CD4-positive, alpha-beta memory T cell (primary cell): ENCODE data around the gene ITPA. TPM values are rescaled to one million over a fixed set of nuclear protein-coding genes. Genes with fewer than 3 reads are reported as not detected.
A peak's percentile ranks its signal among the peaks of the same experiment; 100 is the strongest.
"Not testable (repeated sequence)": the region's sequence is repeated elsewhere in the genome, so short reads cannot be mapped to it uniquely, and the experiment has no call there.

Experiments used
- CTCF ChIA-PET: fragments of 350-600 bp; sonication (Branson Sonifier 250); formaldehyde crosslinking; loops from one replicate; lab custom pipeline; 2021; ENCODE audit warnings: inconsistent platforms; ENCODE audit not compliant: partially characterized antibody; lab: Charles Lee
- POLR2A ChIA-PET: fragments of 350-600 bp; sonication (Branson Sonifier 250); formaldehyde crosslinking; loops from one replicate; lab custom pipeline; 2021; ENCODE audit not compliant: partially characterized antibody; lab: Charles Lee
- DNase-seq, 5 donors: peaks; one replicate each; pipeline versions ENCODE4 v3.0.0 to v3.0.0-alpha.2; 2020 to 2022; ENCODE audit warnings: mixed read lengths in 1 of 5
- H3K27ac ChIP-seq: one replicate; pipeline ENCODE4 v1.7.0; 2013; ENCODE audit warnings: low read depth, low read length
- H3K27me3 ChIP-seq: 2 replicates; pipeline ENCODE4 v1.7.0; 2013; ENCODE audit warnings: mild to moderate bottlenecking, low read length, moderate library complexity; ENCODE audit not compliant: insufficient read depth
- H3K36me3 ChIP-seq: 2 replicates; pipeline ENCODE4 v1.7.0; 2013; ENCODE audit warnings: mild to moderate bottlenecking, low read length, moderate library complexity; ENCODE audit not compliant: insufficient read depth
- H3K4me1 ChIP-seq: 2 replicates; pipeline ENCODE4 v1.7.0; 2013; ENCODE audit warnings: mild to moderate bottlenecking, low read length, moderate library complexity; ENCODE audit not compliant: insufficient read depth
- H3K4me3 ChIP-seq, 2 donors: one replicate each; pipeline ENCODE4 v1.7.0; 2013; ENCODE audit warnings: low read length in 2 of 2, mild to moderate bottlenecking in 1 of 2
- H3K9me3 ChIP-seq, 2 donors: one replicate each; pipeline ENCODE4 v1.7.0; 2013; ENCODE audit warnings: low read length in 2 of 2, control low read depth in 1 of 2; ENCODE audit not compliant: control insufficient read depth in 1 of 2
- H3K27ac Mint-ChIP-seq, 7 donors: one replicate each; pipeline ENCODE4 v1.8.0; 2020 to 2021; ENCODE audit warnings: mixed read lengths in 7 of 7, mild to moderate bottlenecking in 6 of 7, inconsistent platforms in 3 of 7, moderate library complexity in 3 of 7
- H3K27me3 Mint-ChIP-seq, 2 donors: one replicate each; pipeline ENCODE4 v1.8.0; 2020 to 2021; ENCODE audit warnings: mixed read lengths in 2 of 2
- H3K36me3 Mint-ChIP-seq, 2 donors: one replicate each; pipeline ENCODE4 v1.8.0; 2020 to 2021; ENCODE audit warnings: mixed read lengths in 2 of 2, inconsistent platforms in 1 of 2, mild to moderate bottlenecking in 1 of 2
- H3K4me1 Mint-ChIP-seq, 4 donors: one replicate each; pipeline ENCODE4 v1.8.0; 2020 to 2021; ENCODE audit warnings: mixed read lengths in 4 of 4, mild to moderate bottlenecking in 1 of 4
- H3K4me3 Mint-ChIP-seq, 8 donors: one replicate each; pipeline ENCODE4 v1.8.0; 2020 to 2021; ENCODE audit warnings: mixed read lengths in 8 of 8, mild to moderate bottlenecking in 7 of 8, moderate library complexity in 6 of 8, inconsistent platforms in 3 of 8
- H3K9me3 Mint-ChIP-seq, 8 donors: one replicate each; pipeline ENCODE4 v1.8.0; 2020 to 2021; ENCODE audit warnings: mixed read lengths in 8 of 8, mild to moderate bottlenecking in 5 of 8, inconsistent platforms in 3 of 8, moderate library complexity in 1 of 8
- intact Hi-C: fragments of 100-400 bp; cut with micrococcal nuclease; formaldehyde crosslinking; loops from one replicate; pipeline ENCODE4 v1.15.1; 2023
- polyA plus RNA-seq, 2 donors: library from polyadenylated mRNA; unstranded; fragments of 300-500 nt; fragmentation: Illumina TruSeq; gene quantifications; one replicate each; pipeline ENCODE4 v1.2.3, GENCODE V29; 2021
- total RNA-seq, 2 experiments: library from RNA; stranded (reverse); gene quantifications; one replicate each; pipeline ENCODE4 v1.2.3, GENCODE V29; 2021

Gene ITPA
- total and polyA plus RNA-seq, 4 experiments from 2014 or later, result 46.7 to 75.9 (median 47.4) TPM

DNA sequence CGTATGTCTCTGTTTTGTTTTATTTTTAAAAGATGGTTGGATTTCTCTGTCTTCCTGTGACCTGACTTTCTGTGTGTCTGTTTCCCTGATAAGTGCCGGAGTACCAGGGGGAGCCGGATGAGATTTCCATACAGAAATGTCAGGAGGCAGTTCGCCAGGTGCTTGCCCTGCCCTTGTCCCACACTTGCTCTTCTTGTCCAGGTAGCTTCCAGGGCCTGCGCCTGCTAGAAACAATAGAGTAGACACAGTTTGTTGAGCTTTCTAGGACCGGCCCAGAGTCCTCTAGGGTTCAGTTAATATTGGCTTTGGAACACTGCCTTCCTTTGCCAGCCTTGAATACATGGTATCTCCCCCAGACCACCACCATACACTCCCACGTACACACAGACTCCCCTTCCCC is 3.9 kb downstream of the ITPA start:
- Histone ChIP-seq H3K36me3 (peaks cover 22% of the 10 kb centered on the region), H3K4me1 (peaks cover 21% of the 10 kb centered on the region), H3K27me3 (no peaks in the 10 kb centered on the region), H3K4me3 (no peak overlapping the region), H3K9me3 (no peaks in the 10 kb centered on the region), H3K27ac (no peak overlapping the region)
- ChIA-PET POLR2A (no interaction called here), CTCF (no interaction called here)
- peak overlapping the region in 1 of 8 donors; percentile 15 for H3K4me3 Mint-ChIP-seq
- H3K9me3 Mint-ChIP-seq, result no peaks in the 10 kb centered on the region
- DNase-seq, result no peak
- peaks cover 17 to 37% (median 22%) of the 10 kb centered on the region in 4 donors for H3K4me1 Mint-ChIP-seq
- H3K27me3 Mint-ChIP-seq, result no peaks in the 10 kb centered on the region
- intact Hi-C loops, result no loop called here
- peak overlapping the region in 1 of 7 donors; percentile 74 for H3K27ac Mint-ChIP-seq
- H3K36me3 Mint-ChIP-seq, result peaks cover 11 to 30% of the 10 kb centered on the region in 2 donors

DNA sequence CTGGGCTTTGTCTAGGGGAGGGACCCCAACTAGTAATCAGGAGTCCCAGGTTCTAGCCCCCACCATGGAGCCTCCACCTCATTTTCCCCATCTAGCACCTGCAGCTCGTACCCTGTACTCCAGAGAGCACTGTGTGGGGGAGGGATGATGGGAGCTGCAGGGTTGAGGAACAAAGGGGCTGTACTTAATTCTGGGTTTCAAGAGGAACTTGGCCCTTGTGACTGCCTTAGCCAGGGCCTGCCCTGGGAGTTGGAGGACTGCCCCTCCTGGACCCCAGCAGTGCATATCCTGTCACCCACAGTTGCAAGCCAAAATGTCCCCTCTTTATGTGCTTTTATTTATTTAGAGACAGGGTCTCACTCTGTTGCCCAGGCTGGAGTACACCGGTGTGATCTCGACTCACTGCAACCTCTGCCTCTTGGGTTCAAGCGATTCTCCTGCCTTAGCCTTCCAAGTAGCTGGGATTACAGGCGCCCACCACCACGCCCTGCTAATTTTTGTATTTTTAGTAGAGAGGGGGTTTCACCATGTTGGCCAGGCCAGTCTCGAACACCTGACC is 6.1 kb downstream of the ITPA start:
- intact Hi-C loops, result loop anchor here (5.0 kb wide), 1 partner anchor 497 kb away; the partner anchor contains the start of gene SIGLEC1
- POLR2A ChIA-PET, result interaction anchor here (1.1 kb wide), 1 partner anchor 13 kb away, joined by 3 read pairs; no protein-coding TSS in a partner anchor
- DNase-seq, H3K9me3 Mint-ChIP-seq, H3K27me3 Mint-ChIP-seq, CTCF ChIA-PET, H3K4me3 Mint-ChIP-seq, H3K9me3 ChIP-seq, H3K4me3 ChIP-seq, H3K27ac ChIP-seq, H3K27me3 ChIP-seq: not testable (repeated sequence)
- H3K36me3 Mint-ChIP-seq, result peaks cover 11 to 19% of the 10 kb centered on the region in 2 donors
- peaks cover 5 to 21% (median 8%) of the 10 kb centered on the region in 4 donors for H3K4me1 Mint-ChIP-seq
- peak overlapping the region in 1 of 7 donors; percentile 31 for H3K27ac Mint-ChIP-seq
- Histone ChIP-seq H3K36me3 (peaks cover 25% of the 10 kb centered on the region), H3K4me1 (peaks cover 12% of the 10 kb centered on the region)

DNA sequence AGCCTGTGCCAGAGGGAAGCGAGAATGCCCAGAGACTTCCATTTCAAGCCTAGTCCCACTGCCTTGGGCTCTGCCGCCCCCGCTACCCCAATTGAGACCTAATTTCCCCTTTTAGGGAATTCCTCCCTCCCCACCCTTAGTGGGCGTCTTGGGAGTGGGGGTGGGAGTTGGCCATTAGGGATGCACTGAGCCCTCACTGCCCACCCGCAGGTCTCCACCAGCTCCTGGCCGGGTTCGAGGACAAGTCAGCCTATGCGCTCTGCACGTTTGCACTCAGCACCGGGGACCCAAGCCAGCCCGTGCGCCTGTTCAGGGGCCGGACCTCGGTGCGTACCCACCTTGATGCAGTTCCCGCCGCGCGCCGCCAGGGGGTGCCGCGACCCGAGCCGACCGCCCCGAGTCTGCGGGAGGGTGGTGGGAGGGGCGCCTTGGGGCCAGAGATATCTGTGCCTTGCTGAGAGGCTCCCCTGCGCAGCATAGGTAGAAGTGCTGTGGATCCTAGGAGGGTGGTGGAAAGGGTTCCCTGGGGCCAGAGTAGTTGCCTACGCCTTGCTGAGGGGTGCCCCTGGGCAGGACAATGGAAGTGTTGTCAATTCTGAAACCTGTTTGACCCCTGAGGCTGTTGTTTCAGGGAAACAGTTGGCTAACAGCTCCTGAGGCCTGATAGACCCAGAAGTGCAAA is 9.2 kb downstream of the ITPA start:
- peaks cover 33% of the 10 kb centered on the region for H3K36me3 ChIP-seq
- peak; percentile 62 to 72 (median 70) for DNase-seq
- H3K4me3 ChIP-seq, result no peak overlapping the region
- Mint-ChIP-seq H3K27me3 (no peaks in the 10 kb centered on the region), H3K27ac (no peak overlapping the region), H3K4me1 (peaks cover 0 to 18% (median 6%) of the 10 kb centered on the region in 4 donors), H3K4me3 (no peak overlapping the region), H3K9me3 (no peaks in the 10 kb centered on the region), H3K36me3 (peaks cover 12 to 22% of the 10 kb centered on the region in 2 donors)
- no peaks in the 10 kb centered on the region for H3K27me3 ChIP-seq
- peaks cover 13% of the 10 kb centered on the region for H3K4me1 ChIP-seq
- CTCF ChIA-PET, result interaction anchor here (0.6 to 3.8 kb wide), 35 partner anchors 9 to 492 kb away, joined by 3 to 20 read pairs (median 4); partner anchors contain the start of genes ITPA, MRPS26 and SLC4A11
- POLR2A ChIA-PET, result interaction anchor here (0.6 kb wide), 1 partner anchor 23 kb away, joined by 3 read pairs; no protein-coding TSS in a partner anchor
- intact Hi-C loops, result loop anchor here (1.0 to 5.0 kb wide), 3 partner anchors 21 to 494 kb away; partner anchors contain the start of genes SIGLEC1 and SLC4A11
- no peak overlapping the region for H3K27ac ChIP-seq
- no peaks in the 10 kb centered on the region for H3K9me3 ChIP-seq

GRCh38 chr20:3221398-3222226 is 12.3 kb downstream of the ITPA start:
- Histone ChIP-seq H3K4me3 (no peak overlapping the region), H3K27ac (no peak overlapping the region), H3K36me3 (peaks cover 17% of the 10 kb centered on the region), H3K9me3 (no peaks in the 10 kb centered on the region), H3K27me3 (no peaks in the 10 kb centered on the region), H3K4me1 (peaks cover 13% of the 10 kb centered on the region)
- no peak overlapping the region for H3K4me3 Mint-ChIP-seq
- H3K9me3 Mint-ChIP-seq, result no peaks in the 10 kb centered on the region
- no peak for DNase-seq
- peaks cover 8 to 11% of the 10 kb centered on the region in 2 donors for H3K36me3 Mint-ChIP-seq
- peak overlapping the region in 1 of 7 donors; percentile 16 for H3K27ac Mint-ChIP-seq
- no peaks in the 10 kb centered on the region for H3K27me3 Mint-ChIP-seq
- ChIA-PET CTCF (interaction anchor here (0.7 kb wide), 1 partner anchor 55 kb away, joined by 3 read pairs; no protein-coding TSS in a partner anchor), POLR2A (no interaction called here)
- intact Hi-C loops, result no loop called here
- H3K4me1 Mint-ChIP-seq, result peaks cover 0 to 18% (median 5%) of the 10 kb centered on the region in 4 donors

- POLR2A ChIA-PET, result interaction anchor here (1.3 to 1.8 kb wide), 3 partner anchors 12 to 19 kb away, joined by 4 to 7 read pairs (median 6); partner anchors contain the start of gene SLC4A11
- Mint-ChIP-seq H3K4me3 (peak overlapping the region in 1 of 8 donors; percentile 36), H3K9me3 (no peaks in the 10 kb centered on the region), H3K27ac (peak overlapping the region in 5 of 7 donors; percentile 15 to 75 (median 24)), H3K4me1 (peaks cover 0 to 18% (median 5%) of the 10 kb centered on the region in 4 donors), H3K27me3 (no peaks in the 10 kb centered on the region), H3K36me3 (peaks cover 8 to 11% of the 10 kb centered on the region in 2 donors)
- peaks cover 17% of the 10 kb centered on the region for H3K36me3 ChIP-seq
- no peak overlapping the region for H3K4me3 ChIP-seq
- no peak overlapping the region for H3K27ac ChIP-seq
- H3K4me1 ChIP-seq, result peaks cover 13% of the 10 kb centered on the region
- DNase-seq, result peak in 3 of 5 donors; percentile 9 to 23 (median 16)
- no peaks in the 10 kb centered on the region for H3K27me3 ChIP-seq
- no peaks in the 10 kb centered on the region for H3K9me3 ChIP-seq
- intact Hi-C loops, result no loop called here
- CTCF ChIA-PET, result interaction anchor here (0.7 to 1.6 kb wide), 2 partner anchors 54 to 170 kb away, joined by 3 to 4 read pairs; no protein-coding TSS in a partner anchor
These were observed 13.6 kb downstream of the ITPA start for GRCh38 chr20:3222635-3223600.

GRCh38 chr20:3223651-3223993 is 14.3 kb downstream of the ITPA start:
- Histone ChIP-seq H3K4me1 (peaks cover 7% of the 10 kb centered on the region), H3K27me3 (no peaks in the 10 kb centered on the region), H3K4me3 (no peak overlapping the region), H3K27ac (no peak overlapping the region), H3K36me3 (peaks cover 17% of the 10 kb centered on the region), H3K9me3 (no peaks in the 10 kb centered on the region)
- ChIA-PET CTCF (interaction anchor here (1.6 kb wide), 1 partner anchor 170 kb away, joined by 4 read pairs; no protein-coding TSS in a partner anchor), POLR2A (interaction anchor here (1.3 to 1.8 kb wide), 3 partner anchors 13 to 20 kb away, joined by 4 to 7 read pairs (median 6); partner anchors contain the start of gene SLC4A11)
- DNase-seq, result no peak
- Mint-ChIP-seq H3K4me3 (no peak overlapping the region), H3K27ac (peak overlapping the region in 1 of 7 donors; percentile 75), H3K4me1 (peaks cover 0 to 13% (median 3%) of the 10 kb centered on the region in 4 donors), H3K27me3 (no peaks in the 10 kb centered on the region), H3K36me3 (peaks cover 8 to 11% of the 10 kb centered on the region in 2 donors), H3K9me3 (no peaks in the 10 kb centered on the region)
- intact Hi-C loops, result no loop called here
